Common myeloid progenitor, CD34-positive (primary cell): Measurements from ENCODE around the gene CSTF3. TPM values are rescaled to one million over a fixed set of nuclear protein-coding genes. Genes with fewer than 3 reads are reported as not detected.

Experiments
- CTCF ChIA-PET: fragments of 350-600 bp; sonication (Branson Sonifier 250); formaldehyde crosslinking; loops from one replicate; lab custom pipeline; 2021; ENCODE audit warnings: antibody characterized with exemption; lab: Charles Lee
- POLR2A ChIA-PET: fragments of 350-600 bp; sonication (Branson Sonifier 250); formaldehyde crosslinking; loops from one replicate; lab custom pipeline; 2021; ENCODE audit warnings: antibody characterized with exemption; lab: Charles Lee
- DNase-seq, 3 donors: peaks; one replicate each; pipeline versions ENCODE4 v3.0.0 to v3.0.0-alpha.2; 2013
- H3K27ac ChIP-seq, 2 experiments: 1 replicate in 1 of 2; 2 replicates in 1 of 2; pipeline ENCODE4 v1.7.0; 2013; ENCODE audit warnings: inconsistent platforms in 2 of 2, low read length in 2 of 2, mild to moderate bottlenecking in 2 of 2, low read depth in 1 of 2, moderate library complexity in 1 of 2; ENCODE audit not compliant: severe bottlenecking in 2 of 2, insufficient read depth in 1 of 2, poor library complexity in 1 of 2
- H3K27me3 ChIP-seq, 5 experiments: replicated peaks in 2 of 5; 1 replicate in 3 of 5; 2 replicates in 2 of 5; pipeline versions ENCODE4 v1.6.1 to v1.7.0; 2013; ENCODE audit warnings: low read length in 4 of 5, mild to moderate bottlenecking in 2 of 5, moderate library complexity in 2 of 5, inconsistent platforms in 1 of 5; ENCODE audit not compliant: insufficient read depth in 5 of 5, control insufficient read depth in 4 of 5
- H3K36me3 ChIP-seq, 4 experiments: 1 replicate in 2 of 4; 2 replicates in 2 of 4; pipeline versions ENCODE4 v1.6.1 to v1.7.0; 2013; ENCODE audit warnings: low read length in 3 of 4, control low read depth in 1 of 4, mild to moderate bottlenecking in 1 of 4; ENCODE audit not compliant: control insufficient read depth in 4 of 4, insufficient read depth in 4 of 4
- H3K4me1 ChIP-seq, 4 experiments: 1 replicate in 3 of 4; 2 replicates in 1 of 4; pipeline versions ENCODE4 v1.6.1 to v1.7.1; 2013; ENCODE audit warnings: low read length in 3 of 4, mild to moderate bottlenecking in 3 of 4, control low read depth in 1 of 4, inconsistent platforms in 1 of 4, moderate library complexity in 1 of 4; ENCODE audit not compliant: control insufficient read depth in 4 of 4, insufficient read depth in 4 of 4; ENCODE audit errors: control extremely low read depth in 1 of 4
- H3K4me3 ChIP-seq, 7 experiments: 1 replicate in 4 of 7; 2 replicates in 3 of 7; pipeline versions ENCODE4 v1.5.1 to v1.7.0; 2013; ENCODE audit warnings: mild to moderate bottlenecking in 7 of 7, low read length in 6 of 7, moderate library complexity in 6 of 7, inconsistent platforms in 2 of 7, low read depth in 2 of 7, control low read depth in 1 of 7; ENCODE audit not compliant: insufficient read depth in 4 of 7, control insufficient read depth in 1 of 7; ENCODE audit errors: extremely low read depth in 1 of 7
- H3K9me3 ChIP-seq, 5 experiments: 1 replicate in 4 of 5; 2 replicates in 1 of 5; pipeline versions ENCODE4 v1.6.1 to v1.7.1; 2013; ENCODE audit warnings: low read length in 4 of 5, mild to moderate bottlenecking in 2 of 5, inconsistent platforms in 1 of 5, low read depth in 1 of 5, moderate library complexity in 1 of 5; ENCODE audit not compliant: control insufficient read depth in 4 of 5, insufficient read depth in 2 of 5; ENCODE audit errors: control extremely low read depth in 1 of 5
- WGBS: methylation state at CpG from one replicate; pipeline ENCODE4 v1.1.5; 2013; ENCODE audit not compliant: insufficient coverage; 5-methylcytosine and 5-hydroxymethylcytosine counted together
- polyA plus RNA-seq: library from polyadenylated mRNA; unstranded; fragments of 120-200 nt; gene quantifications from one replicate; pipeline ENCODE4 v1.2.1, GENCODE V29; 2013

Gene CSTF3
- 39.4 TPM for polyA plus RNA-seq

GRCh38 chr11:33161120-33162005, at the start of gene CSTF3:
Gene CSTF3, minus strand, starts transcription at chr11:33161480. Its CDS starts 155 bp downstream, at chr11:33161325.
- CTCF ChIA-PET, result interaction anchor here (0.7 to 1.8 kb wide), 9 partner anchors 17 to 184 kb away, joined by 3 to 9 read pairs (median 3); no protein-coding TSS in a partner anchor
- Histone ChIP-seq H3K27me3 (no peaks in the 10 kb centered on the region), H3K4me3 (peak within 1 kb of the TSS; percentile 54 to 99 (median 95)), H3K9me3 (no peaks in the 10 kb centered on the region), H3K4me1 (peaks cover 14 to 35% (median 24%) of the 10 kb centered on the region in 4 experiments), H3K36me3 (no peaks in the 10 kb centered on the region), H3K27ac (peak within 1 kb of the TSS; percentile 95)
- 0% methylated on average over 38 of the region's 40 CpGs for WGBS
- POLR2A ChIA-PET, result interaction anchor here (0.6 kb wide), 1 partner anchor 30 kb away, joined by 5 read pairs; no protein-coding TSS in a partner anchor
- DNase-seq, result peak; percentile 97 to 98 (median 97)

GRCh38 chr11:33208150-33208549, 46.9 kb upstream of the CSTF3 start:
- DNase-seq, result no peak
- ChIA-PET CTCF (interaction anchor here (1.1 kb wide), 1 partner anchor 25 kb away, joined by 4 read pairs; no protein-coding TSS in a partner anchor), POLR2A (interaction anchor here (0.6 kb wide), 1 partner anchor 315 kb away, joined by 3 read pairs; the partner anchor contains the start of gene QSER1)
- no peak overlapping the region for H3K4me3 ChIP-seq
- peaks cover 0 to 12% (median 0%) of the 10 kb centered on the region in 4 experiments for H3K4me1 ChIP-seq
- no peaks in the 10 kb centered on the region for H3K9me3 ChIP-seq
- no peaks in the 10 kb centered on the region for H3K36me3 ChIP-seq
- no peaks in the 10 kb centered on the region for H3K27me3 ChIP-seq
- H3K27ac ChIP-seq, result no peak overlapping the region
- WGBS, result no CpG with 5 or more reads among the region's 1 CpG

- Histone ChIP-seq H3K27me3 (no peaks in the 10 kb centered on the region), H3K9me3 (no peaks in the 10 kb centered on the region), H3K4me3 (no peak overlapping the region), H3K36me3 (no peaks in the 10 kb centered on the region), H3K4me1 (peaks cover 0 to 12% (median 0%) of the 10 kb centered on the region in 4 experiments), H3K27ac (no peak overlapping the region)
- no peak for DNase-seq
- ChIA-PET CTCF (interaction anchor here (1.1 kb wide), 1 partner anchor 25 kb away, joined by 4 read pairs; no protein-coding TSS in a partner anchor), POLR2A (no interaction called here)
- WGBS, result 74% methylated on average over 4 of the region's 4 CpGs
Measured at GRCh38 chr11:33207408-33207985, 46.2 kb upstream of the CSTF3 start.

- CTCF ChIA-PET, result interaction anchor here (0.6 to 4.0 kb wide), 3 partner anchors 9 to 34 kb away, joined by 3 to 14 read pairs (median 3); no protein-coding TSS in a partner anchor
- Histone ChIP-seq H3K36me3 (no peaks in the 10 kb centered on the region), H3K9me3 (no peaks in the 10 kb centered on the region), H3K4me3 (no peak overlapping the region), H3K4me1 (peaks cover 0 to 14% (median 0%) of the 10 kb centered on the region in 4 experiments), H3K27ac (no peak overlapping the region), H3K27me3 (no peaks in the 10 kb centered on the region)
- WGBS, result 61% methylated on average over 3 of the region's 14 CpGs
- POLR2A ChIA-PET, result no interaction called here
- DNase-seq, result no peak
Measured at GRCh38 chr11:33197915-33198727, 36.8 kb upstream of the CSTF3 start.

GRCh38 chr11:33195462-33196173, 34.3 kb upstream of the CSTF3 start:
- Histone ChIP-seq H3K4me3 (no peak overlapping the region), H3K36me3 (no peaks in the 10 kb centered on the region), H3K27me3 (no peaks in the 10 kb centered on the region), H3K9me3 (no peaks in the 10 kb centered on the region), H3K4me1 (peaks cover 0 to 14% (median 0%) of the 10 kb centered on the region in 4 experiments), H3K27ac (no peak overlapping the region)
- peak in 2 of 3 donors; percentile 35 to 44 for DNase-seq
- WGBS, result 83% methylated on average over 1 of the region's 4 CpGs
- ChIA-PET POLR2A (no interaction called here), CTCF (interaction anchor here (1.6 kb wide), 1 partner anchor 14 kb away, joined by 4 read pairs; no protein-coding TSS in a partner anchor)

- ChIA-PET POLR2A (no interaction called here), CTCF (no interaction called here)
- Histone ChIP-seq H3K27ac (no peak overlapping the region), H3K4me3 (no peak overlapping the region), H3K9me3 (no peaks in the 10 kb centered on the region), H3K4me1 (peaks cover 0 to 14% (median 0%) of the 10 kb centered on the region in 4 experiments), H3K36me3 (no peaks in the 10 kb centered on the region), H3K27me3 (no peaks in the 10 kb centered on the region)
- WGBS, result 95% methylated on average over 4 of the region's 4 CpGs
- DNase-seq, result no peak
Measured at GRCh38 chr11:33194455-33194854, 33.2 kb upstream of the CSTF3 start.
